NCI-H1694 treated with DMSO at 0.1 percent for 48 hours (cell line): ENCODE data around the gene LDHAL6B.

ENCODE experiments used
- DNase-seq: peaks from one replicate; lab custom pipeline; 2025; lab: John Stamatoyannopoulos, UW

Gene LDHAL6B

DNA sequence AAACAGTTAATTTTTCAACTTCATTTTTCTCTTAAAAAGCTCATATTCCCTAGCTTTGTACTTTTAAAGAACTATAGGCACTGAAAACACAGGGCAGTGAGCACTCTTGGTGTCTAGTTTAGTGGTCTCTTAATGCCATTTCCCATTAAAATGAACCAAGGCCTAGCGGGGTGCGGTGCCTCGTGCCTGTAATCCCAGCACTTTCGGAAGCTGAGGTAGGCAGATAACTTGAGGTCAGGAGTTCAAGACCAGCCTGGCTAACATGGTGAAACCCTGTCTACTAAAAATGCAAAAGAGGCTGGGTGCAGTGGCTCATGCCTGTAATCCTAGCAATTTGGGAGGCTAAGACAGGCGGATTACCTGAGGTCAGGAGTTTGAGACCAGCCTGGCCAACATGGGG lies 45.5 kb downstream of the LDHAL6B start:
- DNase-seq: no peak

DNA sequence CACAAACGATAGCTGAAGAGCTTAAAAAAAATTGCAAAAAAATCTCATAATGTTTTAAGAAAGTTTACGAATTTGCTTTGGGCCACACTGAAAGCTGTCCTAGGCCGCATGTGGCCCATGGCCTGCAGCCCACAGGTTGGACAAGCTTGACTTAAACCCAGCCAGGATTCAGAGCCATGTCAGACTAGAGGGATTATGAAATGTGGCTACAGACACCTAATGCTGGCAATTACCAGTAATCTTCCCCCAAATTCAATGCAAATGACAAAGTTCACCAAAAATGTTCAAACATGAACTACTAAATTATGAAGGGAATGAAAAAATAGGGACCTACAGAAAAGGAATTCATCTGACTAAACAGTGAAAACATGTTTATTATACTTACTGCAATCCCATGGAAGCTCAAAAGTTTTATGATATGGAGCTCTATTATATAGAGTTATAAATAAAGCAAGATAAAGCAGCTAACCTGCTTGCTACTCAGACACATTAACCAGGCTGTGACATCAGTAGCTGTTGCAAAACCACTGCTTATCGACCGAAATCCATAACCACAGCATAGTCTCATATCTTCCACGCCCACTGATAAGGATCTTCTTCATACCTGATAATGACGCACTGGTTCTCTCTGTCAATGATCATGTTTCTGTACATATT lies 49.2 kb downstream of the LDHAL6B start:
- no peak for DNase-seq

DNA sequence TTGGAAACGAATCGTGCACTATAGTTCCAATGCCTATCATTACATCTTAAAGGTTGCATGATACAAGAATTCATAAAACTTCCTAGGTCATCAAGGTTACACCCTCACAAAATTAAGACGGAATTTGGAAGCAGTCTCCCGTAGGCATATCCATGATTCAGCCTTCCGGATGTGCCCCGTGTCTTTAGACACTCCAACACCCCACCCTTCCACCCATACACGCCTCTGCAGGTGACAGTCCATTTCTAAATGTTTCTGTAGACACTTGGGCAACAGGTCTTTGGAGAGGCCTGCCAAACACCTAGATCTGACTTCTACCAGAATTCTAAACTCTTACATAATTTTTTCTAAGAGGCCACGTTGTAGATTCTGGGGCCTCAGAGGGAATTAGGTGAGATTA lies 49.8 kb downstream of the LDHAL6B start:
- no peak for DNase-seq

DNA sequence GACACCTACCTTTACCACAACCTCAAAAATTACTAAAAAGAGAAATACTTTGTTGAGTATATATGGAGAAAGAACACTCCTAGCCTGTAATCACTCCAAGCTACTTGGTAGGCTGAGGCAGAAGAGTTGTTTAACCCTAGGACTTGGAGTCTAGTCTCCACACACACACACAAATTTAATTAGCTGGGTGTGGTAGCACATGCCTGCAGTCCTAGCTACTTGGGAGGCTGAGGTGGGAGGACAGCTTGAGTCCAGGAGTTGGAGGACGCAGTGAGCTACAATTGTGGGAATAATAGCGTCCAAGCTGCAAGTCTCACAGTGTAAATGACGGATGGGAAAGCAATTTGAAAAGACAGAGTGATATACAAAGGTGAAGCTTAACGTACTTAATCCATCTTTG lies 50.5 kb downstream of the LDHAL6B start:
- no peak for DNase-seq
